ENCODE results near the gene INO80.
"Not testable (repeated sequence)": the region's sequence is repeated elsewhere in the genome, so short reads cannot be mapped to it uniquely, and the experiment has no call there.

The INO80 gene

GRCh38 chr15:40960151-40960885, 155.8 kb downstream of the INO80 start:
- DNase-seq: no peak

DNA sequence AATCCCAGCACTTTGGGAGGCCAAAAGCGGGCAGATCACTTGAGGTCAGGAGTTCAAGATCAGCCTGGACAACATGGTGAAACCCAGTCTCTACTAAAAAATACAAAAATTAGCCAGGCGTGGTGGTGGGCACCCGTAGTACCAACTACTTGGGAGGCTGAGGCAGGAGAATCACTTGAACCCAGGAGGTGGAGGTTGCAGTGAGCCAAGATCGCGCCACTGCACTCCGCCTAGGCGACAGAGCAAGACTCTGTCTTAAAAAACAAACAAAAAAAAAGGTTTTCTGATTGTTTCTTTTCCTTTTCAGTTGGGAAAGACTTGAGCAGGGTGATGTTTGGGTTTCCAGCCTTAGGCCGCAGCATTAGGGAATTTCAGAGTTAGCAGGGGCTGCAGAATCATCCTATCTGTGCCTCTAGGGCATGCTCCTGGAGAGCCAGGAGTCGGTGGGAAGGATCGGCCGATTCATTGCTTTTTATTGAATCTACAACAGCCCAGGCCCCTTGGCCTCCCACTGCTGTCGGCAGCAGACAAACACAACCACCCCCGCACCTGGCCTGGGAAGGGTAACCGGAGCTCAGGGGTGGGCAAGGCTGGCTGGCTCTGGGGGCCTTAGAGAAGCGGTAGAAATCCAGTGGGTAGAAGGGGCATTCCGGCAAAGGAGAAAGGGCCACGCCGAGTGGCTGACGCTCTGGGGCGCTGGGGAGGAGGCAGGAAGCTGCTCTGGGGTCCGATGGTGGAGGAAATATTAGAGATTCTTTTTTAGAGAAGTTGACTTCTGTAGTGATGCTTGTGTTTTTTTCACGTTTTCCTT, 156.5 kb downstream of the INO80 start:
- DNase-seq: no peak

GRCh38 chr15:40958723-40959122, 157.4 kb downstream of the INO80 start:
- DNase-seq: no peak

- DNase-seq: no peak
These were observed 157.9 kb downstream of the INO80 start for GRCh38 chr15:40958146-40958545.

DNA sequence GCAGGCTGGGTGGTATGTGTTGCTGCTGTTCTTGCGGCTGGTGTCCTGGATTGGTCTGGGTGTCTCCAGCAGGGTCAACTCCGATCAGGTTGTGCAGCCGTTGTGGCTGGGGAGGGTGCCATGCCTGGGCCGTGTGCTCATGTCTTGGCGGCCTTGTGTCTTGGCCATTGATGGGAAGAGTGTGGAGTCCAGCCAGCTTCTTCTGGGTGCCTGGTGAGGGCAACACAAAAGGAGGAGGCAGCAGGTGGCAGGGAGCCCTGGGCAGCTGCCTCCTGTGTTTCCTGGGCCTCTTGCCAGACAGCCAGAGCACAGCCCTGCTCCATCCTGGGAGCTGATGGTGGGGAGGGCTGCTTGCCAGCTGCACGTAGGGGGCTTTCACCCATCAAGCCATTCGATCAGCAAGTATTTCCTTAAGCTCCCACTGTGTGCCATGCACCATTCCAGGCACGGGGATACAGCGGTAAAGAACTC, 158.5 kb downstream of the INO80 start:
- DNase-seq: no peak

DNA sequence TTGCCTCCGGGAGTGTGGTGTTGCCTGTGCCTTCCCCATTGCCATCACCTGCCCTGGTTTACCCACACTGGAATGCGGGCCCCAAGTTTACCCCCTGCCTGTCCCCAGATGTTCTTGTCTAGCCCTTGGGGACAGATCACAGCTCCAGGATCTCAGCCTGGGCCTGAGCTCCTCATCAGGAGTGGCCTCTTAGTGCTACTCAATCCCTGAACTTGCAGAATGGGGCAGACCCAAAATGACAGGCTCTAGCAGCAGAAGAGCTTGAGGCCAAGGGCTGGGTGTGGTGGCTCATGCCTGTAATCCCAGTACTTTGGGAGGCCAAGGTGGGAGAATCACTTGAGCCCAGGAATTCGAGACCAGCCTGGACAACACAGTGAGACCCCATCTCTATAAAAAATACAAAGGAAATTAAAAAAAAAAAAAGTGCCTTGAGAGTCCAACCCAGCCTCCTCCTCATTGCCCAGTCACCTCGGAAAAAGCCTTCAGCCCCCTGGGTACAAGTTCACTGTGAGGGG, 159.0 kb downstream of the INO80 start:
- no peak for DNase-seq

DNA sequence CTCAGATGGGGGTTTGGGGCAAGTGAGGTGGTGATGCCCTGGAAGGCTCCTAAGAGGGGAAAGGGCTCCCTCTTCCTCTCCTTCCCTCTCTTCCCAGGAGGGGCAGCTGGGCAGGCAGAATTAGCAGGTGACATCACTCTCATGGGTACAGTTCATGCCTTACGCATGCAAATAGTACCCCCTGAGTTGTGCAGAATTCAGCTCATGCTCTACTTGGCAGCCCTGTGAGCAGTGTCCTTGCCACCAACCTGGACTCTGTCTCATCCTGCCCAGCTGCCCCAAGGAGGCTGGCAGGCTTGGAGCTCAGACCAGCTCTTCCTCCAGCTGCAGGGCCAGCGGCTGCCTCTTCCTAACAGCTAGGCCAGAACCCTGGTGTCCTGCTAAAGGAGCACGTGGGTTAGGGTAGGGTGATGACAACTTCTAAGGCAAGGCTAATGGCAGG, 159.5 kb downstream of the INO80 start:
- DNase-seq: no peak

DNA sequence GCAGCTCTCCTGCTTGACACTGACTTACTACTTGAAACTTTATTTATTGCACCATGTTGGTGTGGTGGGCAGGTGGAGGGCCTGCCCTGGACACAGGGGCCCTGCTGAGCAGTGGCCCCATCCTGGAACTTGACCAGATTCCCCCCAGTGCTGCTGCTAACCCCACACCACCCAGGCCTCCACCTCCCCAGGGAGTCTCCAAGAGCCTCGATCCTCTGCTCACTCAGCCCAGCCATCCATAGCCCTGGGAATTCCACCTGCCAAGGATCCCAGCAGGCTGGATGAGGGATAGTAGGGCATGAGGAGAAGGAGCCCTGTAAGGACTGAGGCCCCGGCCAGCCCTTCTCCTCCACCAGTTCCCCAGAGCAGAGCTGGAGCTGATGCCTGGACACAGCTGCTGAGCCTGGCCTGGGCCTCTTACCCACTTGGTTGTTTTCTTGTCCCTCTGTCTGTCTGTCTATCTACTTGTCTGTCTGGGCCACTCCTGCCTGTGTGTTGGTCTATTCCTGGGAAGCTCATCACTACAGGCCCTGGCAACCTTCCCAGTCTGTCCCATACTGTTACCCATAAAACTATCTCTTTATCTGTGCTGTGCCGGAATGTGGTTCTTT, 160.0 kb downstream of the INO80 start:
- no peak for DNase-seq

DNA sequence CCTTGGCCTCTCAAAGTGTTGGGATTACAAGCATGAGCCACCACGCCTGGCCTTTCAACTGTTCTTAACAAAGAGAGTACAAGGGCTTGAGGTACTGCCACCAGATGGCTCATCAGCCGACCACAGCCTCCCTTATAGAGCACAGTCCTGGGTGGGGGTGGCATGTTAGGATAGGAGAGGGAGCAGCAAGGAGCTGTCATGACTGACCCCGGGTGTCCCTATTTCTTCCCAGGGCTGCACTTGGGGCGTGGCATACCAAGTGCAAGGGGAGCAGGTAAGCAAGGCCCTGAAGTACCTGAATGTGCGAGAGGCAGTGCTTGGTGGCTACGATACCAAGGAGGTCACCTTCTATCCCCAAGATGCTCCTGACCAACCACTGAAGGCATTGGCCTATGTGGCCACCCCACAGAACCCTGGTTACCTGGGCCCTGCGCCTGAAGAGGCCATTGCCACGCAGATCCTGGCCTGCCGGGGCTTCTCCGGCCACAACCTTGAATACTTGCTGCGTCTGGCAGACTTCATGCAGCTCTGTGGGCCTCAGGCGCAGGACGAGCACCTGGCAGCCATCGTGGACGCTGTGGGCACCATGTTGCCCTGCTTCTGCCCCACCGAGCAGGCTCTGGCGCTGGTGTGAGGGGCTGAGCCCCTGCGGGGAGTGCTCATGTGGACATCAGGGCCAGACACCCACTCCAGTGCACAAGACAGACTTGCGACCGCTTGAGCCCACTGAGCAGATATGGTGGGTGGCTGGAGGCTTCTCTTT, 160.8 kb downstream of the INO80 start:
- no peak for DNase-seq

DNA sequence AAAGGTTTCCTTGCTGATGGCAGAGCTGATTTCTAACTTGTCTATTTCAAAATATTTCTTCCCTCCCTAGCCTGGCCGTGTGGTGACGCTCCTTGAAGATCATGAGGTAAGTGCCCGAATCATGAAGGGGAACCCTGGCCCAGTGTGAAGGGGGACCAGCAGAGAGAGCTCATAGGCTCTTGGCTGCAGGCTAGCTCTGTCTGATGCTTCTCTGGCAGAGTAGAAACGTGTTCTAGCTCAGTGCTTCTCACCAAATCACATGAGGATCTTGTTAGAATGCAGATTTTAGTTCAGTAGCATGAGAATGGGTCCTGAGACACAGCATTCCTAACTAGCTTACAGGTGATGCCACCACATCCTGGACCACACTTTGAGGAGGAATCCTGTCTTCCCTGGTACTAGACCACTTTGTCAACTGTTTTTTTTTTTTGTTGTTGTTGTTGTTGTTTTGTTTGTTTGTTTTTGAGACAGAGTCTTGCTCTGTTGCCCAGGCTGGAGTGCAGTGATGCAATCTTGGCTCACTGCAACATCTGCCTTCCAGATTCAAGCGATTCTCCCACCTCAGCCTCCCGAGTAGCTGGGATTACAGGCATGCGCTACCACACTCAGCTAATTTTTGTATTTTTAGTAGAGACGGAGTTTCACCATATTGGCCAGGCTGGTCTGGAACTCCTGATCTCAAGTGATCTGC, 161.8 kb downstream of the INO80 start:
- DNase-seq: not testable (repeated sequence)

- no peak for DNase-seq
These were observed 162.4 kb downstream of the INO80 start for GRCh38 chr15:40953713-40954074.

DNA sequence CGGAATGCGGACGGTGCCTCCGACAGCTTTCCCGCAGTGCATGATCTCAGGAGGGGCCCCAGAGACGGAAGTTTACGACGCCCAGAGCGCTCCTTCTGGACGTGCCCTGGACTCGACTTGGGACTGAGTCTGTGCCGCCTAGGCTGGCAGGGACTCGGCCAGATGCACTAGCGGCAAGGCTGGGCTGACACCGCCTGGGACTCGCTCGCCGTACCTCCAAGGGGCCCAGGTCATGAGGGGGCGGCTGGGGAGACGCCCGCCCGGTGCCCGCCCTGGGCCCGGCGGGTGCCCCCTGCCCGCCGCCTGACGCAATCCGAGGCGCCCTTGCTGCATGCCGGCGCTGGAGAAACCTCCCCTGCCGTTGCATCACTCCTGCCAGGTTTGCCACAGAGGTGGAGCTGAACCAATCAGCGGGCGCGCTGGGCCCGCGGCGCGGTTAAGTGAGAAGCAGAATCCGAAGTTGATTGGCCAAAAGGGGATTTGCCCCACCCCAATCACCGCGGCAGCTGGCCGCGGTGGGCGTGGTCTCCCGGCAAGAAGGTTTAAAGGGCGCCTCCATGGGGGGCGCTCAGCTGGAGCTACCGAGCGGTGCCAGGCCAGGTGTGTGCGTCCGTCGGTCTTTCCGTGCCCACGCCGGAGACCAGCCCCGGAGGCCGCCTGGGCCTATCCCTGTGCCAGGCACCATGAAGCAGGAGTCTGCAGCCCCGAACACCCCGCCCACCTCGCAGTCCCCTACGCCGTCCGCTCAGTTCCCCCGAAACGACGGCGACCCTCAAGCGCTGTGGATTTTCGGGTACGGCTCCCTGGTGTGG, 163.0 kb downstream of the INO80 start, which contains the start of gene CHAC1:
Gene CHAC1 (plus strand): TSS at position 571 of the 812 bp plus-strand sequence. CDS start 113 bp downstream, at position 684.
- DNase-seq: peak; percentile 89 to 94

DNA sequence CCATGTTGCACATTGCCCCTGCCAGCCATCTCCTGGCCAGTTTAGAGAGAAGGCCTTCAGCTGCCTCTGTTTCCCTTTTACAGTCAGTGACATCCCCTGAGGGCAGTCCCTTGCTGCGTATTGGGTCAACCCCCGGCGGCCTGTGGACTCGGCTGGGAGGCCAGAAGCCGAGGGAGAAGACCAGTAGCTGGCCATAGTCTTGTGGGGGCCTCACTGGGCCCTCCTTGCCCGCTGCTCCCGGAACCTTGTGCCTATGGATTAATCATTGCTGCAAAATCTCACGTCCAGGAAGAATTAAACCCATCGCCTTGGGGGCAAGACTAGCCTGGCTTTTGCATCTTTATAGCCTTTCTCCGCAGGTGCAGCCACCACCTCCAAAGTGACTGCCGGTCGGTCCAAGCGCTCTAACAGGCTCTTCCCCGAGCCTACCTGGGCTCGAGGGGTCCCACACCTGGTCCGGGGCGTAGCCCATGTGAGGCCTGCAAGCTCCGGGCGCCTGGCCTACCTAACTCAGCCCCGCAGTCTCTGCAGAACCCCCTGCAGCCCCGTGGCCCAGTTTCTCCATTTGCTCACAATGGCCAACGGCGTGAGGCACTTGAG, 163.7 kb downstream of the INO80 start:
- DNase-seq: no peak

GRCh38 chr15:40951764-40952163, 164.3 kb downstream of the INO80 start:
- DNase-seq: no peak

DNA sequence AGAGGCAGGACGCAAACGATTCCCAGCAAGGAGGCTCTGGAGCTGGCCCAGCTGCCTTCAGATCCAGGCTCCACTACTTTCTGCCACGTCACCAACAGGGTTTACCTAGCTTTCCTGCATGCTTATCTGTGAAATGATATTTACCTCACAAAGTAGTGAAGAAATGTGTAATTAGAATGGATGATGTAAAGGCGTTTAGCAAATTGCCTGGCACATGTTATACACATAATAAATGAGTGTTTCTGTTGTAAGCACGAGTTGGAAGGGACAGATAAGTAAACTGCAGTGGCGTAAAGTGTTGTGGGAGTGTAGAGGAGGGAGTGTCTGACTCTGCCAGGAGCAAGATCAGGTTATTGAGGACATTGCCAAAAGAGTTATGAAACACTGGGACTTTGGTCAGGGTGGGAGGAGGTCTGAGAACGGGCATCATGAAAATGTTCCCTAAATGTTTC, 166.3 kb downstream of the INO80 start:
- no peak for DNase-seq

DNA sequence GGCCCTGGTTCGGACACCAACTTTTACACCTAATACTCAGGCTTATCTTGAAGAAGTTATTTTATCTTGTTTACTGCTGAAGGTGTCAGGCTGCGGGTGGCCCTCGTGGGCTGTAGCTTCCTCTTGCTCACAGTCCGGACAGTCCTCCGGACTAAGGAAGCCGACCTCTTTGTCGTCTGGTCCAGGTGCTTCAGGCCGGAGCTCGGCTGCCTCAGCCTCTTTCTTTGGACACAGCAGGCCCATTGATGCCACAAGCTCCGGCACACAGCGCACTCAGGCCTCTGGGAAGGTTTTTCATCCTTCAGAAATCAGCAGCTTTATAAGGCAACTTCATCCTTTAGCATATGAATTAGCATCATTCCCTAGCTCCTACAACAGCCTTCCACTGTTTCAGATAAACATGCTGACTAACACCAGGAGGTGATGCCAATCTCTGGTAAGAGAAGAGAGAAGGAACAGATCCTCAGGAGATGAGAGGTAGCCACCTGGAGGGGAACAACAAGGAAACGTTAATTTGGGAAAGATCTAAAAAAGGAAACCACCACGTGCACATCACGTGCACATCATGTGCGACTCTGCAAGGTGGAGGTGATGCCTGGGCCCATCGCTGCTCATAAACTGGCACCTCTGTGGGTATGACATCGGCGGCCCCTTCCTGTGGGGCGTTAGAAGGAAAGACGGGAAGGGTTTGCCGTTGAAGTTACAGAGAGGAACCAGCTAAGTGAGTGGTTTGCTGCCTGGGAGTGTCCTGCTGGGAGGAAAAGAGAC, 167.2 kb downstream of the INO80 start:
- no peak for DNase-seq

- peak in 1 of 2 experiments; percentile 38 for DNase-seq
These were observed 171.4 kb downstream of the INO80 start for GRCh38 chr15:40944510-40945296.

DNA sequence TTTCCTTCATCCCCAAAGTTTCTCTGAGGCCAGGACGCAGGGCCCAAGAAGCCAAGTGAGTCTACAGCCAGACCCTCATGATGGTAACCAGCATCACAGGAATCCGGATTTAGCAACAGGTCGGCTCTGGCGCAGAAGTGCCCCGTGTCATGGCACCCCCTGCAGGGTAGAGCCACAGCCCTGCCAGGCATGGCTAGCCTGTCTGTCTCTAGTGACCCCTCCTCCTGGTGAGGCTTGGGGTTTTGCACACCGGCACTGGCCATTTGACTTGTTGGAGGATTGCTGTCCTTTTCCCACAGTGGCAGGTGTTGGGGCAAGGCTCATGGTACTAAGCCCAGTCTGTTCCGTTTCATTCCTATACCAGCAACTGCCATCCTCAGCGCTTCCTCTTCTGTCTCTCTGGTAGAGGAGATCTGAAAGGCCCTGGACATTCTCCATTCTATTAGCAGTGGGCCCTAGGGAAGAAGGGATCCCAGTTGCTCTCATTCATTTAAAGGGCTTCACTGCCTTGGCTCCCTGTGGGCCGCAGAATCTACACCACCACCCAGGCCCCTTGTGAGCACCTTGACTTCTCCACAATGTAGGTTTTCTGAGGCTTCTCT, 172.2 kb downstream of the INO80 start:
- no peak for DNase-seq

Data from NCI-H1930 (cell line).